WTC11 (cell line): ENCODE results near the gene CGN. TPM values are rescaled to one million over a fixed set of nuclear protein-coding genes. Genes with fewer than 3 reads are reported as not detected.

Experiments
- ATAC-seq: fragments of 200-7000 bp; cut with Tn5 transposase; 2 replicates; pipeline ENCODE4 v1.10.0; 2021; ENCODE audit warnings: mild to moderate bottlenecking, moderate library complexity
- CTCF ChIA-PET: fragments of 300-600 bp; sonication (Branson Sonifier 250); formaldehyde crosslinking; loops from one replicate; lab custom pipeline; 2021; ENCODE audit warnings: antibody characterized with exemption; lab: Charles Lee
- POLR2A ChIA-PET: fragments of 350-600 bp; sonication (Branson Sonifier 250); formaldehyde crosslinking; loops from one replicate; lab custom pipeline; 2021; ENCODE audit warnings: antibody characterized with exemption; lab: Charles Lee
- DNase-seq: peaks from one replicate; pipeline ENCODE4 v3.0.0; 2021; ENCODE audit warnings: low spot score
- H3K27ac Mint-ChIP-seq: 2 replicates; pipeline ENCODE4 v1.8.0; 2021; ENCODE audit warnings: mixed read lengths
- H3K27me3 Mint-ChIP-seq: 2 replicates; pipeline ENCODE4 v1.8.0; 2021; ENCODE audit warnings: low read depth, mild to moderate bottlenecking, moderate library complexity, mixed read lengths
- H3K36me3 Mint-ChIP-seq: 2 replicates; pipeline ENCODE4 v1.8.0; 2021; ENCODE audit warnings: mixed read lengths
- H3K4me1 Mint-ChIP-seq: 2 replicates; pipeline ENCODE4 v1.8.0; 2022; ENCODE audit warnings: mixed read lengths
- H3K4me3 Mint-ChIP-seq: 2 replicates; pipeline ENCODE4 v1.8.0; 2021; ENCODE audit warnings: mild to moderate bottlenecking, moderate library complexity, mixed read lengths
- H3K9me3 Mint-ChIP-seq: 2 replicates; pipeline ENCODE4 v1.8.0; 2021; ENCODE audit warnings: mixed read lengths
- ATF3 ChIP-seq: sonication (generic); formaldehyde crosslinking; conservative IDR thresholded peaks from 2 replicates; pipeline ENCODE4 v1.8.1; 2022; ENCODE audit warnings: mild to moderate bottlenecking, missing genetic modification reagents
- CDX4 ChIP-seq: fragments of 250-450 bp; sonication (Bioruptor Pico); IDR thresholded peaks from 2 replicates; pipeline ENCODE4 v1.9.0; 2021; ENCODE audit warnings: moderate library complexity, mild to moderate bottlenecking, inconsistent platforms, borderline replicate concordance
- CREB1 ChIP-seq: sonication (generic); formaldehyde crosslinking; IDR thresholded peaks from 2 replicates; pipeline ENCODE4 v1.8.0; 2023; ENCODE audit warnings: mild to moderate bottlenecking, missing genetic modification reagents
- FOXK1 ChIP-seq: sonication (generic); formaldehyde crosslinking; IDR thresholded peaks from 2 replicates; pipeline ENCODE4 v1.8.0; 2022; ENCODE audit warnings: mild to moderate bottlenecking, moderate library complexity, missing genetic modification reagents
- FOXP1 ChIP-seq: sonication (generic); formaldehyde crosslinking; IDR thresholded peaks from 2 replicates; pipeline ENCODE4 v1.8.0; 2022; ENCODE audit warnings: missing genetic modification reagents, mild to moderate bottlenecking, moderate library complexity, borderline replicate concordance
- GRHL2 ChIP-seq: fragments of 250-450 bp; sonication (Bioruptor Pico); IDR thresholded peaks from 2 replicates; pipeline ENCODE4 v1.8.0; 2022; ENCODE audit warnings: mild to moderate bottlenecking, moderate library complexity; ENCODE audit not compliant: insufficient replicate concordance, severe bottlenecking
- GTF2I ChIP-seq: fragments of 250-450 bp; sonication (Bioruptor Pico); conservative IDR thresholded peaks from 2 replicates; pipeline ENCODE4 v1.4.0; 2021; ENCODE audit warnings: mild to moderate bottlenecking
- IRF1 ChIP-seq: sonication (generic); formaldehyde crosslinking; IDR thresholded peaks from 2 replicates; pipeline ENCODE4 v1.8.0; 2023; ENCODE audit warnings: missing genetic modification reagents
- IRF2 ChIP-seq: sonication (generic); formaldehyde crosslinking; IDR thresholded peaks from 2 replicates; pipeline ENCODE4 v1.8.0; 2022; ENCODE audit warnings: low read depth, missing genetic modification reagents, borderline replicate concordance
- KAT7 ChIP-seq: sonication (generic); formaldehyde crosslinking; IDR thresholded peaks from 2 replicates; pipeline ENCODE4 v1.8.1; 2023; ENCODE audit warnings: missing genetic modification reagents, mild to moderate bottlenecking, borderline replicate concordance
- NFYB ChIP-seq: sonication (generic); formaldehyde crosslinking; conservative IDR thresholded peaks from 2 replicates; pipeline ENCODE4 v1.8.0; 2022; ENCODE audit warnings: low read depth, missing genetic modification reagents
- NR2C2 ChIP-seq: sonication (generic); formaldehyde crosslinking; IDR thresholded peaks from 2 replicates; pipeline ENCODE4 v1.8.0; 2022; ENCODE audit warnings: mild to moderate bottlenecking, missing genetic modification reagents
- TP53 ChIP-seq: sonication (generic); formaldehyde crosslinking; IDR thresholded peaks from 2 replicates; pipeline ENCODE4 v1.8.1; 2023; ENCODE audit warnings: mild to moderate bottlenecking, missing genetic modification reagents
- ZNF281 ChIP-seq: sonication (generic); formaldehyde crosslinking; IDR thresholded peaks from 2 replicates; pipeline ENCODE4 v1.8.0; 2023; ENCODE audit warnings: mild to moderate bottlenecking, missing genetic modification reagents
- total RNA-seq: library from RNA; stranded (reverse); gene quantifications from 3 replicates; pipeline ENCODE4 v1.2.3, GENCODE V29; 2021
- TF ChIP-seq, protein P1 (sequence below): sonication (generic); formaldehyde crosslinking; IDR thresholded peaks from 2 replicates; pipeline ENCODE4 v1.8.1; 2023; ENCODE audit warnings: mild to moderate bottlenecking, missing genetic modification reagents, moderate library complexity
- TF ChIP-seq, protein P2 (sequence below): fragments of 250-450 bp; sonication (Bioruptor Pico); conservative IDR thresholded peaks from 2 replicates; pipeline ENCODE4 v1.9.0; 2021; ENCODE audit warnings: mild to moderate bottlenecking
- TF ChIP-seq, protein P3 (sequence below): sonication (generic); formaldehyde crosslinking; IDR thresholded peaks from 2 replicates; pipeline ENCODE4 v1.8.0; 2022; ENCODE audit warnings: mild to moderate bottlenecking, missing genetic modification reagents
- TF ChIP-seq, protein P4 (sequence below): sonication (generic); formaldehyde crosslinking; IDR thresholded peaks from 2 replicates; pipeline ENCODE4 v1.8.1; 2023; ENCODE audit warnings: mild to moderate bottlenecking, missing genetic modification reagents, moderate library complexity
- TF ChIP-seq, protein P5 (sequence below): sonication (generic); formaldehyde crosslinking; IDR thresholded peaks from 2 replicates; pipeline ENCODE4 v1.8.1; 2022; ENCODE audit warnings: mild to moderate bottlenecking, moderate library complexity, missing genetic modification reagents
- TF ChIP-seq, protein P6 (sequence below): sonication (generic); formaldehyde crosslinking; IDR thresholded peaks from 2 replicates; pipeline ENCODE4 v1.8.1; 2022; ENCODE audit warnings: low read depth, missing genetic modification reagents, borderline replicate concordance

The CGN gene
- total RNA-seq, 1 experiment from 2014 or later: 68.7 TPM

DNA sequence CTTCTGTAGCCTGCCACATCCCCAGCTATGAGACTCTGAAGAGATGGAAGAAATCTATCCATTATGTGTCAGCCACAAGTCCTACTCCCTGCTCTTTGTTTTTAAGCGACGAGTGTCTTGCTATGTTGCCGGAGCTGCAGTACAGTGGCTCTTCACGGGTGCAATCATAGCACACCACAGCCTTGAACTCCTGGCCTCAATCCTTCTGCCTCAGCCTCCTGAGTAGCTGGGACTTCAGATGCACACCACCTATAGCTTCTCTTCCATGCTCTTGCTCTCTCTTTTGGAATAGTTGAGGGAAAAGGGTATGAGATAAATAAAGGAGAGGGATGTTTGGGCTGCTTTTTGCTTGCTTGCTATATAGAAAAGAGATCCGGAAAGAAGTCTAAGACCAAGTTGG lies 30.6 kb downstream of the CGN start:
- TF ChIP-seq, protein P1, sequence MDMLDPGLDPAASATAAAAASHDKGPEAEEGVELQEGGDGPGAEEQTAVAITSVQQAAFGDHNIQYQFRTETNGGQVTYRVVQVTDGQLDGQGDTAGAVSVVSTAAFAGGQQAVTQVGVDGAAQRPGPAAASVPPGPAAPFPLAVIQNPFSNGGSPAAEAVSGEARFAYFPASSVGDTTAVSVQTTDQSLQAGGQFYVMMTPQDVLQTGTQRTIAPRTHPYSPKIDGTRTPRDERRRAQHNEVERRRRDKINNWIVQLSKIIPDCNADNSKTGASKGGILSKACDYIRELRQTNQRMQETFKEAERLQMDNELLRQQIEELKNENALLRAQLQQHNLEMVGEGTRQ (CRISPR knock-in tag): no peak
- no peak for TF ChIP-seq CDX4 (CRISPR knock-in tag)
- ChIA-PET POLR2A (interaction anchor here (0.6 to 4.5 kb wide), 3 partner anchors 30 to 214 kb away, joined by 3 to 56 read pairs (median 4); partner anchors contain the start of gene CGN), CTCF (interaction anchor here (1.2 to 2.7 kb wide), 3 partner anchors 30 to 94 kb away, joined by 4 to 10 read pairs (median 9); partner anchors contain the start of gene CGN)
- Mint-ChIP-seq H3K4me3 (peak overlapping the region; percentile 96), H3K4me1 (peaks cover 20% of the 10 kb centered on the region), H3K27ac (no peak overlapping the region), H3K9me3 (no peaks in the 10 kb centered on the region), H3K36me3 (peaks cover 17% of the 10 kb centered on the region), H3K27me3 (peaks cover 3% of the 10 kb centered on the region; the same call in 1 of the 2 replicates)
- ATAC-seq: no peak
- DNase-seq: no peak

DNA sequence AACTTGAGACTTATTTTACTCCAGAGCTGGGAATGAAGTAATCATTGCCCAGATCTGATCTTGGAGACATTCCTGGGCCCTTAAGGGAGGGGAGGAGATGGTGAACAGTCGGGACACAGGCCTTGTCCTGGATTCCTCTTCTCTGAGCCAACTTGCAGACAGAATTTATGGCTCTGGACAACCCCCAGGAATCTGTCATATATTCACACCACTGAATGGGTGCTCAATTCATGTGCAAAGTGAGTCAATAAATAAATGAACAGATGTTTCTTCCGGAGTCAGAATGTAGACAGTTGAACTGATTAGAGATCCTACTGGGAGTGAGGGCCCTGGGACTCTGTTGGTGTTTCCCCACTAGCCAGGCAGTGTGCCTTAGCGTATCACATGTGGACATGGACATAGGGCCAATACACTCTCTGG lies 31.5 kb downstream of the CGN start:
- no peak for DNase-seq
- POLR2A ChIA-PET: no interaction called here
- no peaks in the 10 kb centered on the region for H3K9me3 Mint-ChIP-seq
- peaks cover 29% of the 10 kb centered on the region for H3K4me1 Mint-ChIP-seq
- H3K27me3 Mint-ChIP-seq: peaks cover 3% of the 10 kb centered on the region; the same call in 1 of the 2 replicates
- no peak overlapping the region for H3K4me3 Mint-ChIP-seq
- TF ChIP-seq, protein P2, sequence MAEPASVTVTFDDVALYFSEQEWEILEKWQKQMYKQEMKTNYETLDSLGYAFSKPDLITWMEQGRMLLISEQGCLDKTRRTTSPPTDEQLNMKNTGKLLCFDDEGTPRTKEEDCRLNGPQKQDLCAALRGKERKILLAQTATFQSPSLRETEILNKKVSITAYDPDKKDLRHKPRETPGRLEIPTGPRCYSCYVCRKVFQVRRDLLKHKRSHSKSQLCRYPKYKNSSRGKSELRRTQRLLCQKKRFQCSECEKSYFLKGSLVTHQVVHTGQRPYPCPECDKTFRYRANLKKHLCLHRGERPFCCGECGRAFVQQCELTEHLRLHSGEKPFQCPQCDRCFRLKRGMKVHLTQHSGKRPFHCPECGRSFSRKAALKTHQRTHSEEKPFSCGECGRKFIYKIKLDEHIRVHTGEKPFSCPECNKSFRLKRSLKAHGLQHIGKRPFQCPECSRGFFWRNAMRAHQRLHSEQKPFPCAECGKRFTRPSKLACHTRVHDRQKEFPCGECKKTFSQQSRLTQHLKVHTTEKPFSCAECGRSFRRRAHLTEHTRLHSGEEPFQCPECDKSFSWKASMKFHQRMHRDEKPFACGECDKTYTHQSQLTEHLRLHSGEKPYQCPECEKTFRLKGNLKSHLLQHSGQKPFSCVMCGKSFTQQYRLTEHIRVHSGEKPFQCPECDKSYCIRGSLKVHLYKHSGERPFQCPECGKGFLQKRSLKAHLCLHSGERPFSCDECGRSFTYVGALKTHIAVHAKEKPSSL (CRISPR knock-in tag): no peak
- TF ChIP-seq, protein P3, sequence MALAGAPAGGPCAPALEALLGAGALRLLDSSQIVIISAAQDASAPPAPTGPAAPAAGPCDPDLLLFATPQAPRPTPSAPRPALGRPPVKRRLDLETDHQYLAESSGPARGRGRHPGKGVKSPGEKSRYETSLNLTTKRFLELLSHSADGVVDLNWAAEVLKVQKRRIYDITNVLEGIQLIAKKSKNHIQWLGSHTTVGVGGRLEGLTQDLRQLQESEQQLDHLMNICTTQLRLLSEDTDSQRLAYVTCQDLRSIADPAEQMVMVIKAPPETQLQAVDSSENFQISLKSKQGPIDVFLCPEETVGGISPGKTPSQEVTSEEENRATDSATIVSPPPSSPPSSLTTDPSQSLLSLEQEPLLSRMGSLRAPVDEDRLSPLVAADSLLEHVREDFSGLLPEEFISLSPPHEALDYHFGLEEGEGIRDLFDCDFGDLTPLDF (CRISPR knock-in tag): no peak
- TF ChIP-seq, protein P4, sequence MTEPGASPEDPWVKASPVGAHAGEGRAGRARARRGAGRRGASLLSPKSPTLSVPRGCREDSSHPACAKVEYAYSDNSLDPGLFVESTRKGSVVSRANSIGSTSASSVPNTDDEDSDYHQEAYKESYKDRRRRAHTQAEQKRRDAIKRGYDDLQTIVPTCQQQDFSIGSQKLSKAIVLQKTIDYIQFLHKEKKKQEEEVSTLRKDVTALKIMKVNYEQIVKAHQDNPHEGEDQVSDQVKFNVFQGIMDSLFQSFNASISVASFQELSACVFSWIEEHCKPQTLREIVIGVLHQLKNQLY (CRISPR knock-in tag): no peak
- no peak for TF ChIP-seq GRHL2 (CRISPR knock-in tag)
- TF ChIP-seq NR2C2 (CRISPR knock-in tag): no peak
- TF ChIP-seq NFYB (CRISPR knock-in tag): no peak
- no peak for TF ChIP-seq CDX4 (CRISPR knock-in tag)
- TF ChIP-seq, protein P5, sequence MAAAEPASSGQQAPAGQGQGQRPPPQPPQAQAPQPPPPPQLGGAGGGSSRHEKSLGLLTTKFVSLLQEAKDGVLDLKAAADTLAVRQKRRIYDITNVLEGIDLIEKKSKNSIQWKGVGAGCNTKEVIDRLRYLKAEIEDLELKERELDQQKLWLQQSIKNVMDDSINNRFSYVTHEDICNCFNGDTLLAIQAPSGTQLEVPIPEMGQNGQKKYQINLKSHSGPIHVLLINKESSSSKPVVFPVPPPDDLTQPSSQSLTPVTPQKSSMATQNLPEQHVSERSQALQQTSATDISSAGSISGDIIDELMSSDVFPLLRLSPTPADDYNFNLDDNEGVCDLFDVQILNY: no peak
- no peak for TF ChIP-seq ZNF281 (CRISPR knock-in tag)
- no peak for TF ChIP-seq FOXP1
- no peak for TF ChIP-seq IRF2 (CRISPR knock-in tag)
- no peak for TF ChIP-seq GTF2I (CRISPR knock-in tag)
- no peak for TF ChIP-seq KAT7
- TF ChIP-seq ATF3 (CRISPR knock-in tag): no peak
- TF ChIP-seq FOXK1 (CRISPR knock-in tag): no peak
- TF ChIP-seq, protein P6, sequence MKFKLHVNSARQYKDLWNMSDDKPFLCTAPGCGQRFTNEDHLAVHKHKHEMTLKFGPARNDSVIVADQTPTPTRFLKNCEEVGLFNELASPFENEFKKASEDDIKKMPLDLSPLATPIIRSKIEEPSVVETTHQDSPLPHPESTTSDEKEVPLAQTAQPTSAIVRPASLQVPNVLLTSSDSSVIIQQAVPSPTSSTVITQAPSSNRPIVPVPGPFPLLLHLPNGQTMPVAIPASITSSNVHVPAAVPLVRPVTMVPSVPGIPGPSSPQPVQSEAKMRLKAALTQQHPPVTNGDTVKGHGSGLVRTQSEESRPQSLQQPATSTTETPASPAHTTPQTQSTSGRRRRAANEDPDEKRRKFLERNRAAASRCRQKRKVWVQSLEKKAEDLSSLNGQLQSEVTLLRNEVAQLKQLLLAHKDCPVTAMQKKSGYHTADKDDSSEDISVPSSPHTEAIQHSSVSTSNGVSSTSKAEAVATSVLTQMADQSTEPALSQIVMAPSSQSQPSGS (CRISPR knock-in tag): no peak
- no peak for TF ChIP-seq CREB1
- no peak for TF ChIP-seq IRF1
- no peak for TF ChIP-seq TP53
- TF ChIP-seq, all 79 proteins: peak for 0
- ATAC-seq: no peak
- CTCF ChIA-PET: interaction anchor here (2.2 kb wide), 1 partner anchor 51 kb away, joined by 10 read pairs; no protein-coding TSS in a partner anchor
- peaks cover 8% of the 10 kb centered on the region for H3K36me3 Mint-ChIP-seq
- H3K27ac Mint-ChIP-seq: no peak overlapping the region
